GM12878 (cell line): Measurements from ENCODE around the gene OR8G5. TPM values are rescaled to one million over a fixed set of nuclear protein-coding genes. Genes with fewer than 3 reads are reported as not detected.

ENCODE experiments used
- ATAC-seq: fragments of 200-7000 bp; cut with Tn5 transposase; 3 replicates; pipeline ENCODE4 v1.9.1; 2020; ENCODE audit warnings: mild to moderate bottlenecking, moderate library complexity
- BruUV-seq: library from RNA; stranded (reverse); fragments of 400-500 nt; replicated peaks from 2 replicates; lab custom pipeline; 2021; lab: Mats Ljungman, UMichigan
- CTCF ChIA-PET: fragments of 300-600 bp; sonication (Branson Sonifier 250); formaldehyde crosslinking; extraction: SDS; loops from one replicate; lab custom pipeline; 2021; ENCODE audit warnings: inconsistent platforms; lab: Yijun Ruan, JAX
- POLR2A ChIA-PET: fragments of 350-600 bp; formaldehyde crosslinking; extraction: SDS; loops from one replicate; lab custom pipeline; 2021; ENCODE audit warnings: inconsistent platforms; lab: Charles Lee
- RAD21 ChIA-PET: fragments of 300-600 bp; sonication (Branson Sonifier 250); formaldehyde crosslinking; loops from one replicate; lab custom pipeline; 2023; ENCODE audit warnings: antibody characterized with exemption; ENCODE audit not compliant: unreplicated experiment; lab: Charles Lee
- SMC1A ChIA-PET: fragments of 300-600 bp; sonication (Branson Sonifier 250); formaldehyde crosslinking; loops from one replicate; lab custom pipeline; 2023; ENCODE audit not compliant: unreplicated experiment, uncharacterized antibody; lab: Charles Lee
- DNase-seq: peaks from one replicate; pipeline ENCODE4 v3.0.0-alpha.2; 2011; ENCODE audit warnings: low read depth, low spot score
- FAIRE-seq: peaks from 3 replicates; lab custom pipeline; 2011; peaks lifted over from hg19 to GRCh38; lab: Jason Lieb, UNC
- H2AFZ ChIP-seq: 2 replicates; pipeline ENCODE4 v1.6.0; 2011; ENCODE audit warnings: low read depth, low read length, control low read depth; ENCODE audit not compliant: control insufficient read depth
- H3K27ac ChIP-seq: 2 replicates; pipeline ENCODE4 v1.5.1; 2011; ENCODE audit warnings: control low read depth; ENCODE audit not compliant: control insufficient read depth, insufficient read depth
- H3K27me3 ChIP-seq, 2 experiments: replicated peaks in 1 of 2; 2 replicates each; pipeline versions ENCODE4 v1.6.0 to v1.6.1; 2011; ENCODE audit warnings: low read length in 1 of 2; ENCODE audit not compliant: control insufficient read depth in 2 of 2, insufficient read depth in 2 of 2
- H3K36me3 ChIP-seq, 2 experiments: 2 replicates each; pipeline ENCODE4 v1.5.1; 2011; ENCODE audit warnings: low read length in 1 of 2; ENCODE audit not compliant: control insufficient read depth in 2 of 2, insufficient read depth in 2 of 2
- H3K4me1 ChIP-seq: 2 replicates; pipeline ENCODE4 v1.6.1; 2011; ENCODE audit warnings: mild to moderate bottlenecking, low read length, moderate library complexity, mixed read lengths; ENCODE audit not compliant: control insufficient read depth, insufficient read depth
- H3K4me2 ChIP-seq: 2 replicates; pipeline ENCODE4 v1.6.0; 2011; ENCODE audit warnings: control low read depth; ENCODE audit not compliant: control insufficient read depth, insufficient read depth
- H3K4me3 ChIP-seq: fragments of 200-600 bp; sonication (generic); 2 replicates; pipeline ENCODE4 v1.5.1; 2016
- H3K79me2 ChIP-seq: 2 replicates; pipeline ENCODE4 v1.6.0; 2011; ENCODE audit warnings: low read length; ENCODE audit not compliant: control insufficient read depth, insufficient read depth
- H3K9ac ChIP-seq: 2 replicates; pipeline ENCODE4 v1.8.0; 2011; ENCODE audit warnings: low read length, control low read depth, mixed read lengths; ENCODE audit not compliant: control insufficient read depth, insufficient read depth
- H3K9me3 ChIP-seq: replicated peaks from 3 replicates; pipeline ENCODE4 v1.5.1; 2011; ENCODE audit warnings: mild to moderate bottlenecking, low read length; ENCODE audit not compliant: control insufficient read depth, insufficient read depth
- H4K20me1 ChIP-seq: 2 replicates; pipeline ENCODE4 v1.6.0; 2011; ENCODE audit not compliant: control insufficient read depth, insufficient read depth
- ESRRA ChIP-seq: IDR thresholded peaks from 2 replicates; pipeline ENCODE4 v1.6.1; 2012; ENCODE audit warnings: mild to moderate bottlenecking, low read length, improper control_type of control experiment
- FOS ChIP-seq: IDR thresholded peaks from 3 replicates; pipeline ENCODE4 v1.6.1; 2011; ENCODE audit warnings: borderline replicate concordance; ENCODE audit not compliant: insufficient read length; ENCODE audit errors: extremely low read depth
- JUND ChIP-seq: IDR thresholded peaks from 2 replicates; pipeline ENCODE4 v1.6.1; 2012; ENCODE audit warnings: low read depth, mild to moderate bottlenecking, low read length, improper control_type of control experiment, moderate library complexity
- MYC ChIP-seq: IDR thresholded peaks from 2 replicates; pipeline ENCODE4 v1.6.1; 2011; ENCODE audit warnings: mild to moderate bottlenecking, low read length, moderate library complexity, inconsistent platforms; ENCODE audit not compliant: insufficient read depth, insufficient replicate concordance, insufficient read length, severe bottlenecking
- PAX5 ChIP-seq: IDR thresholded peaks from 2 replicates; pipeline ENCODE4 v1.6.1; 2011; ENCODE audit warnings: low read depth, low read length, borderline replicate concordance
- WGBS: methylation state at CpG from one replicate; pipeline ENCODE4 v1.1.6; 2016; ENCODE audit warnings: low lambda C conversion rate; ENCODE audit not compliant: insufficient replicate concordance, insufficient coverage; ENCODE audit errors: missing lambda C conversion rate; 5-methylcytosine and 5-hydroxymethylcytosine counted together
- in situ Hi-C: fragments of 300-500 bp; cut with MboI; formaldehyde crosslinking; loops from 9 replicates; pipeline ENCODE4 v1.14.3; 2018; ENCODE audit warnings: mixed read lengths
- intact Hi-C: fragments of 100-400 bp; cut with micrococcal nuclease; formaldehyde crosslinking; loops from one replicate; pipeline ENCODE4 v1.14.2; 2022; ENCODE audit not compliant: unreplicated experiment
- polyA plus RNA-seq, 11 experiments: library from polyadenylated mRNA; depleted of rRNA in 4 of 11; unstranded in 6 of 11; stranded (reverse) in 5 of 11; fragments of >200 nt; fragmentation: Nextera tagmentation in 4 of 11; fragmentation: Illumina TruSeq in 1 of 11; extraction: Ambion mirVana in 4 of 11; extraction: Trizol in 1 of 11; gene quantifications; 1 replicate in 1 of 11; 2 replicates in 10 of 11; pipeline versions ENCODE4 v1.2.1 to v1.2.3, GENCODE V29; 2011 to 2016; ENCODE audit warnings: inconsistent platforms in 2 of 11, missing spikeins in 2 of 11, low read depth in 1 of 11
- total RNA-seq, 4 experiments: library from RNA; depleted of rRNA in 3 of 4; stranded (reverse); fragments of >200 nt in 3 of 4; fragmentation: Illumina TruSeq in 1 of 4; extraction: Trizol in 1 of 4; gene quantifications; 2 replicates each; pipeline versions ENCODE4 v1.2.1 to v1.2.3, GENCODE V29; 2013 to 2021
- TF ChIP-seq, protein P1 (sequence below): fragments of 150-350 bp; IDR thresholded peaks from 2 replicates; pipeline ENCODE4 v1.6.1; 2014; ENCODE audit warnings: mild to moderate bottlenecking, low read depth, low read length
- TF ChIP-seq, protein P2 (sequence below): fragments of 450-650 bp; IDR thresholded peaks from 2 replicates; pipeline ENCODE4 v1.6.1; 2018; ENCODE audit warnings: mild to moderate bottlenecking, low read depth, moderate library complexity; ENCODE audit not compliant: partially characterized antibody

Gene OR8G5
- total and polyA plus RNA-seq, 10 of the 15 experiments (the other 5 are each of a cell fraction or from before 2014, with no cell fraction given): not detected

DNA sequence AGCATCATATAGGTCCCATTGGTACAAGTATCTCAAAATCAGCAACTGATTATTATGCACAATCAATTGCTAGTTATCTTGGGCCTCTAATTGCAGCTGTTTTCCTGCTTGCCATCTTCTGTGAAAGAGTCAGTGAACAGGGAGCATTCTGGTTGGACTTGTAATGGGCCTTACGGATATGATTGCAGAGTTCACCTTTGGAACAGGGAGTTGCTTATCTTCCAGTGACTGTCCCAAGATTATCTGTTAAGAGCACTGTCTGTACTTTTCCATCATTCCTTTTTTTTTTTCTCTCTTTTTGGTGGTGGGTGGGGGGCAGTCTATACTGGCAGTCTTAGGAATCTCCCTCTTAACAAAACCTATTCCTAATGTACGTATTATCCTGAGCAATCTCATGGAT lies 17.8 kb downstream of the OR8G5 start:
- Histone ChIP-seq H3K9me3 (no peaks in the 10 kb centered on the region), H3K4me1 (no peaks in the 10 kb centered on the region), H3K79me2 (no peaks in the 10 kb centered on the region), H3K4me3 (no peak overlapping the region), H3K9ac (no peak overlapping the region), H3K27me3 (no peaks in the 10 kb centered on the region; a peak in 1 of 4 replicates), H3K27ac (no peak overlapping the region), H2AFZ (no peak overlapping the region), H3K36me3 (no peaks in the 10 kb centered on the region), H3K4me2 (no peak overlapping the region), H4K20me1 (no peaks in the 10 kb centered on the region)
- ATAC-seq (no peak), DNase-seq (no peak), FAIRE-seq (no peak)
- intact Hi-C loops (no loop called here), in situ Hi-C loops (no loop called here)
- TF ChIP-seq, protein P1, sequence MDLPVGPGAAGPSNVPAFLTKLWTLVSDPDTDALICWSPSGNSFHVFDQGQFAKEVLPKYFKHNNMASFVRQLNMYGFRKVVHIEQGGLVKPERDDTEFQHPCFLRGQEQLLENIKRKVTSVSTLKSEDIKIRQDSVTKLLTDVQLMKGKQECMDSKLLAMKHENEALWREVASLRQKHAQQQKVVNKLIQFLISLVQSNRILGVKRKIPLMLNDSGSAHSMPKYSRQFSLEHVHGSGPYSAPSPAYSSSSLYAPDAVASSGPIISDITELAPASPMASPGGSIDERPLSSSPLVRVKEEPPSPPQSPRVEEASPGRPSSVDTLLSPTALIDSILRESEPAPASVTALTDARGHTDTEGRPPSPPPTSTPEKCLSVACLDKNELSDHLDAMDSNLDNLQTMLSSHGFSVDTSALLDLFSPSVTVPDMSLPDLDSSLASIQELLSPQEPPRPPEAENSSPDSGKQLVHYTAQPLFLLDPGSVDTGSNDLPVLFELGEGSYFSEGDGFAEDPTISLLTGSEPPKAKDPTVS: no peak
- TF ChIP-seq, protein P2, sequence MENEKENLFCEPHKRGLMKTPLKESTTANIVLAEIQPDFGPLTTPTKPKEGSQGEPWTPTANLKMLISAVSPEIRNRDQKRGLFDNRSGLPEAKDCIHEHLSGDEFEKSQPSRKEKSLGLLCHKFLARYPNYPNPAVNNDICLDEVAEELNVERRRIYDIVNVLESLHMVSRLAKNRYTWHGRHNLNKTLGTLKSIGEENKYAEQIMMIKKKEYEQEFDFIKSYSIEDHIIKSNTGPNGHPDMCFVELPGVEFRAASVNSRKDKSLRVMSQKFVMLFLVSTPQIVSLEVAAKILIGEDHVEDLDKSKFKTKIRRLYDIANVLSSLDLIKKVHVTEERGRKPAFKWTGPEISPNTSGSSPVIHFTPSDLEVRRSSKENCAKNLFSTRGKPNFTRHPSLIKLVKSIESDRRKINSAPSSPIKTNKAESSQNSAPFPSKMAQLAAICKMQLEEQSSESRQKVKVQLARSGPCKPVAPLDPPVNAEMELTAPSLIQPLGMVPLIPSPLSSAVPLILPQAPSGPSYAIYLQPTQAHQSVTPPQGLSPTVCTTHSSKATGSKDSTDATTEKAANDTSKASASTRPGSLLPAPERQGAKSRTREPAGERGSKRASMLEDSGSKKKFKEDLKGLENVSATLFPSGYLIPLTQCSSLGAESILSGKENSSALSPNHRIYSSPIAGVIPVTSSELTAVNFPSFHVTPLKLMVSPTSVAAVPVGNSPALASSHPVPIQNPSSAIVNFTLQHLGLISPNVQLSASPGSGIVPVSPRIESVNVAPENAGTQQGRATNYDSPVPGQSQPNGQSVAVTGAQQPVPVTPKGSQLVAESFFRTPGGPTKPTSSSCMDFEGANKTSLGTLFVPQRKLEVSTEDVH: no peak
- TF ChIP-seq PAX5: no peak
- TF ChIP-seq ESRRA: no peak
- TF ChIP-seq MYC: no peak
- TF ChIP-seq JUND: no peak
- TF ChIP-seq FOS: no peak
- SMC1A ChIA-PET: no interaction called here
- POLR2A ChIA-PET: no interaction called here
- CTCF ChIA-PET: no interaction called here
- 67% methylated on average over 2 of the region's 2 CpGs for WGBS
- RAD21 ChIA-PET: no interaction called here
- BruUV-seq: no TSS peak
